Trophoblast cell (in vitro differentiated cells and primary cell): Measurements from ENCODE around the gene POLRMT.

Experiments used
- DNase-seq, 2 donors: peaks; one replicate each; pipeline ENCODE4 v3.0.0-alpha.2; 2016
- H2AFZ ChIP-seq: 2 replicates; pipeline ENCODE4 v1.6.1; 2013; ENCODE audit warnings: low read length, moderate library complexity, mild to moderate bottlenecking; ENCODE audit not compliant: insufficient read depth, poor library complexity
- H2AK5ac ChIP-seq: 2 replicates; pipeline ENCODE4 v1.6.1; 2013; ENCODE audit warnings: mild to moderate bottlenecking, low read length
- H2BK120ac ChIP-seq: 2 replicates; pipeline ENCODE4 v1.6.1; 2013; ENCODE audit warnings: low read length, mild to moderate bottlenecking, moderate library complexity; ENCODE audit not compliant: insufficient read depth, poor library complexity
- H2BK12ac ChIP-seq: 2 replicates; pipeline ENCODE4 v1.6.1; 2013; ENCODE audit warnings: mild to moderate bottlenecking, low read length, moderate library complexity
- H2BK5ac ChIP-seq: 2 replicates; pipeline ENCODE4 v1.6.1; 2013; ENCODE audit warnings: low read length, low read depth, moderate library complexity, mild to moderate bottlenecking; ENCODE audit not compliant: poor library complexity
- H3K14ac ChIP-seq: 2 replicates; pipeline ENCODE4 v1.6.1; 2013; ENCODE audit warnings: mild to moderate bottlenecking, low read length
- H3K18ac ChIP-seq: 2 replicates; pipeline ENCODE4 v1.6.1; 2013; ENCODE audit warnings: mild to moderate bottlenecking, low read length
- H3K23ac ChIP-seq: 2 replicates; pipeline ENCODE4 v1.6.1; 2013; ENCODE audit warnings: low read length
- H3K27ac ChIP-seq: 2 replicates; pipeline ENCODE4 v1.5.1; 2013; ENCODE audit warnings: low read depth, mild to moderate bottlenecking, inconsistent platforms, low read length, moderate library complexity
- H3K27me3 ChIP-seq: 2 replicates; pipeline ENCODE4 v1.6.1; 2013; ENCODE audit warnings: inconsistent platforms, mild to moderate bottlenecking, low read length, moderate library complexity; ENCODE audit not compliant: insufficient read depth
- H3K36me3 ChIP-seq, 2 experiments: 1 replicate in 1 of 2; 2 replicates in 1 of 2; pipeline ENCODE4 v1.6.1; 2013; ENCODE audit warnings: low read length in 2 of 2, mild to moderate bottlenecking in 2 of 2, moderate library complexity in 1 of 2; ENCODE audit not compliant: insufficient read depth in 2 of 2, control insufficient read depth in 1 of 2
- H3K4ac ChIP-seq: 2 replicates; pipeline ENCODE4 v1.6.1; 2013; ENCODE audit warnings: low read depth, mild to moderate bottlenecking, low read length, moderate library complexity
- H3K4me1 ChIP-seq, 2 experiments: 1 replicate in 1 of 2; 2 replicates in 1 of 2; pipeline ENCODE4 v1.6.1; 2013; ENCODE audit warnings: low read length in 2 of 2, mild to moderate bottlenecking in 2 of 2, moderate library complexity in 1 of 2; ENCODE audit not compliant: insufficient read depth in 2 of 2, control insufficient read depth in 1 of 2
- H3K4me2 ChIP-seq: 2 replicates; pipeline ENCODE4 v1.6.1; 2013; ENCODE audit warnings: inconsistent platforms, mild to moderate bottlenecking, low read length, moderate library complexity
- H3K4me3 ChIP-seq: 2 replicates; pipeline ENCODE4 v1.5.1; 2013; ENCODE audit warnings: mild to moderate bottlenecking, low read depth, low read length, inconsistent platforms
- H3K79me1 ChIP-seq: one replicate; pipeline ENCODE4 v1.6.1; 2013; ENCODE audit warnings: low read length
- H3K79me2 ChIP-seq: 2 replicates; pipeline ENCODE4 v1.6.1; 2013; ENCODE audit warnings: low read length, mild to moderate bottlenecking; ENCODE audit not compliant: control insufficient read depth, insufficient read depth, poor library complexity
- H3K9ac ChIP-seq: 2 replicates; pipeline ENCODE4 v1.6.1; 2013; ENCODE audit warnings: mild to moderate bottlenecking, low read length
- H3K9me3 ChIP-seq: 2 replicates; pipeline ENCODE4 v1.6.1; 2013; ENCODE audit warnings: low read depth, mild to moderate bottlenecking, control low read depth, inconsistent platforms, low read length; ENCODE audit not compliant: insufficient read depth
- H4K12ac ChIP-seq: 2 replicates; pipeline ENCODE4 v1.6.1; 2013; ENCODE audit warnings: low read depth, mild to moderate bottlenecking, low read length, moderate library complexity
- H4K8ac ChIP-seq: 2 replicates; pipeline ENCODE4 v1.6.1; 2013; ENCODE audit warnings: low read depth, mild to moderate bottlenecking, low read length, moderate library complexity
- H4K91ac ChIP-seq: one replicate; pipeline ENCODE4 v1.6.1; 2013; ENCODE audit warnings: low read depth, mild to moderate bottlenecking, low read length, moderate library complexity
- WGBS: extraction: QIAGEN DNeasy Blood & Tissue Kit; methylation state at CpG from one replicate; pipeline ENCODE4 v1.1.7; 2013; ENCODE audit warnings: missing lambda C conversion rate; ENCODE audit not compliant: insufficient read length, insufficient coverage; ENCODE audit errors: extremely low coverage; 5-methylcytosine and 5-hydroxymethylcytosine counted together

The POLRMT gene

DNA sequence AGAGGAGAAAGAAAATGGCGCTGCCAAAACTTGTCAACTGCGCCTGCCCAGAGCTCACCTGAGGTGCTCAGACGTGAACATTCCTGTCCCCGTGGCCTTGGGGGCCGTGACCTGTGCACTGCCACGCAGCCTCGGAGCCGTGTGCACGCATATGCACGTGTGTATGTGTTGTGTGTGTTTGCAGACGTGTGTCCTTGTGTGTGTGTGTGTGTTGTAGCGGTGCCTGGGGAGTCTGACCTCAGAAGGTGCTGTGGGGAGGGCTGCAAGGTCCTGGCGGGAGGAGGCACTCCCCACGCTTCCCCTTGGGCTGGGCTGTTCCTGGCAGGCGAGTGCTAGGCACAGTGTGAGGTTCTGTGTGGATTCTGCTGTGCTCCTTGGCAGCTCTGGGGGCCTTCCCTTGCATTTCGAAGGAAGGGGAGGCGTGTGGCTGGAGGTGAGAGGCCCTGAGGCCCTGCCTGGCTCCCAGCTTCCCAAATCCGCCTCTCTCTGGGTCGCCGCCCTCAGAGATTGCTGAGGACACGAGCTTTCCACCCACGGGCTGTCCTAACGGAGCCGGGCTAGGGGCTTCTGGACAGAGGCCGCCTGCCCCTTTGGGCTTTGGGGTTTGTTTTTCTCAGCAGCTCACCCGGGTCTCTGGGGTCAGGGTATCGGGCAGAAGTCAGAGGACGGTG, 56.4 kb downstream of the POLRMT start:
- no peak overlapping the region for H3K18ac ChIP-seq
- no peak overlapping the region for H3K27ac ChIP-seq
- no peak overlapping the region for H4K91ac ChIP-seq
- no peak overlapping the region for H4K8ac ChIP-seq
- no peak overlapping the region for H2AK5ac ChIP-seq
- H4K12ac ChIP-seq, result no peak overlapping the region
- H3K4me3 ChIP-seq, result no peak overlapping the region
- no peaks in the 10 kb centered on the region for H3K9me3 ChIP-seq
- H3K9ac ChIP-seq, result no peak overlapping the region
- H3K4me2 ChIP-seq, result no peak overlapping the region
- no peak overlapping the region for H2AFZ ChIP-seq
- no peak overlapping the region for H3K23ac ChIP-seq
- no CpG with 5 or more reads among the region's 28 CpGs for WGBS
- peaks cover 9 to 23% of the 10 kb centered on the region in 2 experiments for H3K4me1 ChIP-seq
- no peaks in the 10 kb centered on the region for H3K27me3 ChIP-seq
- H2BK12ac ChIP-seq, result no peak overlapping the region
- no peak overlapping the region for H2BK120ac ChIP-seq
- H3K4ac ChIP-seq, result peak overlapping the region; percentile 97
- H2BK5ac ChIP-seq, result peak overlapping the region; percentile 8
- no peak overlapping the region for H3K14ac ChIP-seq
- peaks cover 42 to 51% of the 10 kb centered on the region in 2 experiments for H3K36me3 ChIP-seq
- H3K79me1 ChIP-seq, result peaks cover 9% of the 10 kb centered on the region
- H3K79me2 ChIP-seq, result peaks cover 46% of the 10 kb centered on the region
- no peak for DNase-seq

DNA sequence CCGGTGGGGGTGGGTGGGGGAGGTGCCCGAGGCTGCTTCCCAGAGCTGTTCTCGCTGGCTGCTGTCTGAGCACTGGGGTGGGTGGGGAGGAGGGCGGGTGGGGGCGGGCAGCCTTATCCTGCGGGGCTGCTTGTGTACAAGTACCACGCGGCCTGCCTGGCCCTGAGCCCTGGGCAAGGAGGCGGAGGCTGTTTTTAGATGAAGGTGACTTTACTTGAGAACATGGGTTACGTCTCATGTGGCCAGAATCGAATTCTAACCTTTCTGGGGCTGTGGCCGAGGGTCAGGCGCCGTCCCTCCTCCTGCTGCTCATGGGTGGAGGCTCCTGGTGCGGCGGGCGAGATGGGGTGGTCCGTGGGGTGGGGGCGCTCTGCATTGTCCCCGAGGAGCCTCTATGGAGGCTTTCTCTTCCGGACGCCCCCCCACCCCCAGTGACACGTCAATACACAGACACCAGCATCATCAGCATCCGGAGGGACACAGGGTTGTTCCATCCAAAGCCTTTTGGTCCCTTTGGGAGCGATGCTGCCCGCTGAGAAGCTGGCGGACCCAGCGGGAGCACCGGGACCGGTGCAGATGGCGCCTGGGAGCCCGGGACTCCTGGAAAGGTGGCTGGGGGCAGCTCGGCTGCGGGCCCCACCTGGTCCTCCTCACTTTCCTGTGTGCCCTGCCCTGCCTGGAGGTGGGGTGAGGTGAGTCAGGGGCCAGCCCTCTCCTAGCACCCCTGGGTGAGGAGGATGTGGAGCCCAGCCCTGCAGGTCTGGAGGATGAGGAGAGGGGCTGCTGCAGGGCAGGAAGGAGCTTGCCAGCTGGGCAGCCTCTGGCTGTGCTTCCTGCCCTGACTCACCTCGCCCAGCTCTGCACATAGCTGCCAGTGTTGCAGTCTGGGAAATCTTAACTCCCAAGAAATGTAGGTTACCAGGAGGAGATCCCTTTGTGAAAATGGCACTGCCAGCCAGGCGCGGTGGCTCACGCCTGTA, 57.5 kb downstream of the POLRMT start:
- Histone ChIP-seq H3K4me2 (no peak overlapping the region), H3K79me2 (peaks cover 48% of the 10 kb centered on the region), H3K79me1 (peaks cover 18% of the 10 kb centered on the region), H2BK12ac (no peak overlapping the region), H3K9ac (no peak overlapping the region), H3K9me3 (no peaks in the 10 kb centered on the region), H3K18ac (peak overlapping the region; percentile 18), H3K27me3 (no peaks in the 10 kb centered on the region), H2BK120ac (no peak overlapping the region), H3K36me3 (peaks cover 33 to 42% of the 10 kb centered on the region in 2 experiments), H2BK5ac (no peak overlapping the region), H2AFZ (no peak overlapping the region), H3K4me3 (no peak overlapping the region), H3K23ac (no peak overlapping the region), H3K4ac (peak overlapping the region; percentile 98), H4K12ac (no peak overlapping the region), H3K4me1 (peaks cover 16 to 30% of the 10 kb centered on the region in 2 experiments), H4K8ac (no peak overlapping the region), H3K14ac (no peak overlapping the region), H3K27ac (no peak overlapping the region), H2AK5ac (no peak overlapping the region), H4K91ac (no peak overlapping the region)
- WGBS, result no CpG with 5 or more reads among the region's 38 CpGs
- no peak for DNase-seq

DNA sequence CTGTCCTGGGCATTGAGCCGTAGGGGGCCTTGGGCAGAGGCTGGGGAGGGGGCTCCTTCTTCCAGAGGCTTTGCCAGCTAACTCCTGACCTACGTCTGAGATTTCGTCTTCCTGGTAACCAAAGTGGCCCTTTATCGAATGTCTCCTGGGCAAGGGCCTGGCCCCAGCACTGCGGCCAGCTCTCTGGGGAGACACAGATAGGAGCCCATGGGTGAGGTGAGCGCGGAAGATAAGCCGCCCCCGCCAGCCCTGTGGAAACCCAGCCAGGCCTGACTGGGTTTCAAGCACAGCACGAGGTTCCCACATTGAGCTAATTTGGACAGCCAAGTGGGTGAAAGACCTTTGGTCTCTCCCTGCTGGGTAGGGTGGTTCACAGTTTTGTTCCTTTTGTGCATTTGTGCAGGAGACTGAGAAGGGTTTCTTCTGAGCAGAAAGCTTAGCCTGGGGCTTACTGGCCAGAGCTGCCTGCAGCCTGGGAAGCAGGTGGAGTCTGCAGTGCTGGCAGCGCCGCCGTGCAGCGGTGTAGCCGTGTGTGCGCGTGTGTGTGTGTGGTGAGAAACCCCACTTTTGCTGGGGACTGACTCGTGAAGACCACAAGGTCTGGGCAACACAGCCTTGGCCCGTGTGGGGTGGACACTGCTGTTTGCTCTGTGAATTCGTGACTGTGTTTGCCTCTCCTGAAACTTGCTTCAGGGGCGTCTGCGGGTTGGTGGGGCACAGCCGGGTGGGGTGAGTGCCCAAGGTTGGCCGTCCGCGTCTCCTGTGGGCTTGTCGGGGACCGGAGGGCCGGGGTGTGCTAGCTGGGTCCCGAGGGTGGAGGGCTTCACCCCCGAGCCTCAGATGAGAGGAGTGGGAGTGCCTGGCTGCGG, 58.4 kb downstream of the POLRMT start:
- peak in 1 of 2 donors; percentile 27 for DNase-seq
- Histone ChIP-seq H2BK5ac (no peak overlapping the region), H4K8ac (no peak overlapping the region), H3K4me1 (peaks cover 16 to 30% of the 10 kb centered on the region in 2 experiments), H3K4ac (peak overlapping the region; percentile 95), H2BK12ac (no peak overlapping the region), H2AFZ (no peak overlapping the region), H3K14ac (no peak overlapping the region), H3K4me2 (peak overlapping the region; percentile 5), H3K4me3 (no peak overlapping the region), H3K27ac (no peak overlapping the region), H2AK5ac (no peak overlapping the region), H3K23ac (no peak overlapping the region), H3K9ac (no peak overlapping the region), H4K12ac (no peak overlapping the region), H4K91ac (no peak overlapping the region), H3K18ac (no peak overlapping the region), H3K27me3 (no peaks in the 10 kb centered on the region), H3K9me3 (no peaks in the 10 kb centered on the region), H3K36me3 (peaks cover 26 to 34% of the 10 kb centered on the region in 2 experiments), H3K79me2 (peaks cover 48% of the 10 kb centered on the region), H3K79me1 (peaks cover 18% of the 10 kb centered on the region), H2BK120ac (no peak overlapping the region)
- no CpG with 5 or more reads among the region's 32 CpGs for WGBS

GRCh38 chr19:573519-573825, 59.9 kb downstream of the POLRMT start:
- H4K91ac ChIP-seq, result peak overlapping the region; percentile 87
- peaks cover 18% of the 10 kb centered on the region for H3K79me1 ChIP-seq
- H4K8ac ChIP-seq, result peak overlapping the region; percentile 31
- peak overlapping the region; percentile 87 for H3K4me2 ChIP-seq
- H2BK12ac ChIP-seq, result peak overlapping the region; percentile 51
- no peak overlapping the region for H3K23ac ChIP-seq
- H3K4ac ChIP-seq, result peak overlapping the region; percentile 65
- H2BK120ac ChIP-seq, result peak overlapping the region; percentile 11
- peaks cover 16 to 22% of the 10 kb centered on the region in 2 experiments for H3K36me3 ChIP-seq
- H4K12ac ChIP-seq, result no peak overlapping the region
- H3K79me2 ChIP-seq, result peaks cover 48% of the 10 kb centered on the region
- H3K14ac ChIP-seq, result peak overlapping the region; percentile 38
- H3K27me3 ChIP-seq, result no peaks in the 10 kb centered on the region
- peak overlapping the region; percentile 23 for H2AFZ ChIP-seq
- WGBS, result no CpG with 5 or more reads among the region's 15 CpGs
- H2BK5ac ChIP-seq, result no peak overlapping the region
- H2AK5ac ChIP-seq, result no peak overlapping the region
- peak overlapping the region; percentile 98 for H3K9ac ChIP-seq
- H3K9me3 ChIP-seq, result no peaks in the 10 kb centered on the region
- H3K4me1 ChIP-seq, result peaks cover 16 to 30% of the 10 kb centered on the region in 2 experiments
- H3K27ac ChIP-seq, result no peak overlapping the region
- peak in 1 of 2 donors; percentile 20 for DNase-seq
- no peak overlapping the region for H3K18ac ChIP-seq
- peak overlapping the region; percentile 98 for H3K4me3 ChIP-seq
